GM19395 (cell line): ENCODE data around the gene LIMCH1.

ENCODE experiments used
- ATAC-seq: cut with Tn5 transposase; IDR thresholded peaks from one replicate; pipeline ENCODE4 v1.9.1; 2021; ENCODE audit warnings: mild to moderate bottlenecking, moderate library complexity; ENCODE audit not compliant: unreplicated experiment

Gene LIMCH1

GRCh38 chr4:41528512-41529205 is 9.3 kb upstream of the LIMCH1 start:
- ATAC-seq = no peak

GRCh38 chr4:41530741-41531140 is 7.2 kb upstream of the LIMCH1 start:
- no peak for ATAC-seq

GRCh38 chr4:41532336-41532735 is 5.6 kb upstream of the LIMCH1 start:
- ATAC-seq = no peak

GRCh38 chr4:41532882-41533281 is 5.1 kb upstream of the LIMCH1 start:
- no peak for ATAC-seq

GRCh38 chr4:41533680-41534079 is 4.3 kb upstream of the LIMCH1 start:
- ATAC-seq = no peak

- ATAC-seq = no peak
These were observed 3.6 kb upstream of the LIMCH1 start for GRCh38 chr4:41534404-41534803.

- no peak for ATAC-seq
These were observed 2.0 kb upstream of the LIMCH1 start for GRCh38 chr4:41535911-41536371.

- no peak for ATAC-seq
These were observed 566 bp upstream of the LIMCH1 start for GRCh38 chr4:41537292-41537890.

GRCh38 chr4:41538887-41539498 is 1.0 kb downstream of the LIMCH1 start:
- ATAC-seq = no peak

GRCh38 chr4:41539711-41540110 is 1.8 kb downstream of the LIMCH1 start:
- no peak for ATAC-seq

GRCh38 chr4:41540687-41541086 is 2.7 kb downstream of the LIMCH1 start:
- no peak for ATAC-seq

- no peak for ATAC-seq
These were observed 3.7 kb downstream of the LIMCH1 start for GRCh38 chr4:41541687-41542094.

GRCh38 chr4:41542526-41543275 is 4.7 kb downstream of the LIMCH1 start:
- no peak for ATAC-seq

- no peak for ATAC-seq
These were observed 7.3 kb downstream of the LIMCH1 start for GRCh38 chr4:41545238-41545637.

- no peak for ATAC-seq
These were observed 8.7 kb downstream of the LIMCH1 start for GRCh38 chr4:41546638-41547037.

- ATAC-seq = no peak
These were observed 10.4 kb downstream of the LIMCH1 start for GRCh38 chr4:41548305-41548880.

- ATAC-seq = no peak
These were observed 11.5 kb downstream of the LIMCH1 start for GRCh38 chr4:41549478-41549877.

GRCh38 chr4:41550308-41550707 is 12.4 kb downstream of the LIMCH1 start:
- no peak for ATAC-seq

- no peak for ATAC-seq
These were observed 13.6 kb downstream of the LIMCH1 start for GRCh38 chr4:41551536-41551935.

- ATAC-seq = no peak
These were observed 16.9 kb downstream of the LIMCH1 start for GRCh38 chr4:41554905-41555304.

GRCh38 chr4:41556526-41556925 is 18.6 kb downstream of the LIMCH1 start:
- no peak for ATAC-seq
